H1 (cell line): Measurements from ENCODE around the gene CHCHD6. TPM values are rescaled to one million over a fixed set of nuclear protein-coding genes. Genes with fewer than 3 reads are reported as not detected.

Source experiments
- CTCF ChIA-PET: fragments of 300-600 bp; sonication (Branson Sonifier 250); formaldehyde crosslinking; loops from one replicate; lab custom pipeline; 2021; ENCODE audit not compliant: partially characterized antibody; lab: Charles Lee
- POLR2A ChIA-PET: fragments of 300-600 bp; sonication (Branson Sonifier 250); formaldehyde crosslinking; loops from one replicate; lab custom pipeline; 2021; ENCODE audit warnings: inconsistent platforms; ENCODE audit not compliant: partially characterized antibody; lab: Charles Lee
- DNase-seq, 2 experiments: peaks; one replicate each; pipeline versions ENCODE4 v3.0.0 to v3.0.0-alpha.2; 2010 to 2022; ENCODE audit warnings: low spot score in 2 of 2, low read depth in 1 of 2, mixed read lengths in 1 of 2
- FAIRE-seq: peaks from 2 replicates; lab custom pipeline; 2011; peaks lifted over from hg19 to GRCh38; lab: Jason Lieb, UNC
- H2AFZ ChIP-seq: 2 replicates; pipeline ENCODE4 v1.8.1; 2012; ENCODE audit warnings: low read length, inconsistent platforms
- H2AK5ac ChIP-seq: 2 replicates; pipeline ENCODE4 v1.6.1; 2013; ENCODE audit warnings: low read depth, low read length
- H2BK120ac ChIP-seq: replicated peaks from 2 replicates; pipeline ENCODE3; 2013; ENCODE audit warnings: low read depth, low read length, inconsistent platforms
- H2BK12ac ChIP-seq: 2 replicates; pipeline ENCODE4 v1.6.1; 2013; ENCODE audit warnings: low read depth, low read length
- H2BK15ac ChIP-seq: 2 replicates; pipeline ENCODE4 v1.6.1; 2013; ENCODE audit warnings: low read length
- H2BK20ac ChIP-seq: 2 replicates; pipeline ENCODE4 v1.6.1; 2013; ENCODE audit warnings: low read length
- H2BK5ac ChIP-seq: 2 replicates; pipeline ENCODE4 v1.6.1; 2013; ENCODE audit warnings: low read depth, low read length
- H3K14ac ChIP-seq: 2 replicates; pipeline ENCODE4 v1.6.1; 2013; ENCODE audit warnings: inconsistent platforms; ENCODE audit not compliant: insufficient read length
- H3K18ac ChIP-seq: 2 replicates; pipeline ENCODE4 v1.6.1; 2013; ENCODE audit warnings: low read length; ENCODE audit errors: extremely low read depth
- H3K23ac ChIP-seq: 2 replicates; pipeline ENCODE4 v1.6.1; 2013; ENCODE audit warnings: inconsistent platforms; ENCODE audit not compliant: insufficient read length
- H3K23me2 ChIP-seq: 2 replicates; pipeline ENCODE4 v1.6.1; 2013; ENCODE audit warnings: low read depth, low read length
- H3K27ac ChIP-seq: 2 replicates; pipeline ENCODE4 v1.6.1; 2011; ENCODE audit warnings: low read depth, low read length, inconsistent platforms
- H3K27me3 ChIP-seq, 4 experiments: replicated peaks in 1 of 4; 1 replicate in 1 of 4; 2 replicates in 3 of 4; pipeline versions ENCODE4 v1.6.1 to v1.8.1; 2011 to 2013; ENCODE audit warnings: low read length in 3 of 4, mild to moderate bottlenecking in 3 of 4, inconsistent platforms in 2 of 4, mixed read lengths in 2 of 4, moderate library complexity in 1 of 4; ENCODE audit not compliant: control insufficient read depth in 3 of 4, insufficient read depth in 3 of 4; ENCODE audit errors: extremely low read depth in 1 of 4
- H3K36me3 ChIP-seq, 4 experiments: 2 replicates each; pipeline versions ENCODE4 v1.6.1 to v1.8.1; 2011 to 2013; ENCODE audit warnings: mild to moderate bottlenecking in 4 of 4, low read length in 3 of 4, moderate library complexity in 2 of 4, control low read depth in 1 of 4, inconsistent platforms in 1 of 4; ENCODE audit not compliant: insufficient read depth in 4 of 4, control insufficient read depth in 2 of 4
- H3K4ac ChIP-seq: replicated peaks from 2 replicates; pipeline ENCODE3; 2013; ENCODE audit warnings: low read length, low read depth, mixed read lengths, inconsistent platforms; ENCODE audit not compliant: insufficient read length
- H3K4me1 ChIP-seq, 4 experiments: replicated peaks in 1 of 4; 1 replicate in 1 of 4; 2 replicates in 3 of 4; pipeline versions ENCODE4 v1.6.1 to v1.8.1; 2011 to 2013; ENCODE audit warnings: low read length in 3 of 4, inconsistent platforms in 2 of 4, mixed read lengths in 1 of 4; ENCODE audit not compliant: insufficient read depth in 4 of 4, control insufficient read depth in 3 of 4
- H3K4me2 ChIP-seq, 2 experiments: 2 replicates each; pipeline versions ENCODE4 v1.6.1 to v1.8.1; 2011 to 2013; ENCODE audit warnings: low read depth in 2 of 2, low read length in 2 of 2, control low read depth in 1 of 2, inconsistent platforms in 1 of 2, mild to moderate bottlenecking in 1 of 2; ENCODE audit not compliant: insufficient read depth in 1 of 2
- H3K4me3 ChIP-seq, 4 experiments: fragments of 200-600, 300-600 bp in 1 of 4; sonication (generic), shearing (Covaris generic), sonication (Bioruptor Twin) in 1 of 4; 2 replicates each; pipeline versions ENCODE4 v1.5.1 to v1.8.1; 2011 to 2016; ENCODE audit warnings: low read length in 4 of 4, low read depth in 3 of 4, control low read depth in 2 of 4, inconsistent platforms in 2 of 4, mild to moderate bottlenecking in 2 of 4, mixed read lengths in 1 of 4, moderate library complexity in 1 of 4; ENCODE audit not compliant: insufficient read depth in 2 of 4; ENCODE audit errors: extremely low read depth in 1 of 4
- H3K56ac ChIP-seq: replicated peaks from 2 replicates; pipeline ENCODE3; 2013; ENCODE audit warnings: low read depth, mild to moderate bottlenecking, mixed read lengths, low read length, inconsistent platforms; ENCODE audit not compliant: insufficient read length
- H3K79me1 ChIP-seq: 2 replicates; pipeline ENCODE4 v1.6.1; 2013; ENCODE audit warnings: low read depth, low read length, control low read depth
- H3K79me2 ChIP-seq, 2 experiments: 2 replicates each; pipeline versions ENCODE4 v1.6.1 to v1.8.1; 2012 to 2013; ENCODE audit warnings: low read length in 2 of 2, mild to moderate bottlenecking in 2 of 2, inconsistent platforms in 1 of 2; ENCODE audit not compliant: insufficient read depth in 2 of 2, control insufficient read depth in 1 of 2
- H3K9ac ChIP-seq, 4 experiments: replicated peaks in 1 of 4; 1 replicate in 1 of 4; 2 replicates in 3 of 4; pipeline versions ENCODE4 v1.6.1 to v1.8.1; 2011 to 2013; ENCODE audit warnings: low read depth in 3 of 4, low read length in 3 of 4, control low read depth in 2 of 4, mild to moderate bottlenecking in 2 of 4, moderate library complexity in 2 of 4, inconsistent platforms in 1 of 4; ENCODE audit errors: extremely low read depth in 1 of 4
- H3K9me3 ChIP-seq, 2 experiments: 2 replicates each; pipeline versions ENCODE4 v1.6.1 to v1.8.1; 2012 to 2013; ENCODE audit warnings: mild to moderate bottlenecking in 2 of 2, moderate library complexity in 2 of 2, control low read depth in 1 of 2, inconsistent platforms in 1 of 2, low read depth in 1 of 2, low read length in 1 of 2, mixed read lengths in 1 of 2; ENCODE audit not compliant: insufficient read depth in 2 of 2
- H4K20me1 ChIP-seq, 2 experiments: replicated peaks in 1 of 2; 2 replicates each; pipeline versions ENCODE3 to v1.8.1; 2011 to 2013; ENCODE audit warnings: inconsistent platforms in 2 of 2, low read length in 2 of 2, mild to moderate bottlenecking in 1 of 2; ENCODE audit not compliant: insufficient read depth in 2 of 2, control insufficient read depth in 1 of 2
- H4K5ac ChIP-seq: 2 replicates; pipeline ENCODE4 v1.6.1; 2013; ENCODE audit warnings: low read length, low read depth, mixed read lengths, inconsistent platforms; ENCODE audit not compliant: insufficient read length
- H4K8ac ChIP-seq: 2 replicates; pipeline ENCODE4 v1.8.0; 2013; ENCODE audit warnings: mild to moderate bottlenecking, moderate library complexity, low read length, inconsistent platforms; ENCODE audit not compliant: insufficient read depth; ENCODE audit errors: extremely low read depth
- H4K91ac ChIP-seq: replicated peaks from 2 replicates; pipeline ENCODE3; 2013; ENCODE audit warnings: low read length, mixed read lengths, inconsistent platforms; ENCODE audit not compliant: insufficient read length
- ASH2L ChIP-seq: fragments of 200-600, 300-600 bp; sonication (generic); IDR thresholded peaks from one replicate; pipeline ENCODE4 v1.7.1; 2017; ENCODE audit warnings: low read length
- BCL11A ChIP-seq, 2 experiments: IDR thresholded peaks; one replicate each; pipeline ENCODE4 v1.6.1; 2011; ENCODE audit warnings: low read depth in 2 of 2, low read length in 2 of 2, mild to moderate bottlenecking in 2 of 2
- CBX8 ChIP-seq: fragments of 300-800, 300-1000 bp; sonication (generic); IDR thresholded peaks from 2 replicates; pipeline ENCODE4 v1.7.1; 2016; ENCODE audit warnings: low read depth, low read length, borderline replicate concordance
- CEBPB ChIP-seq: IDR thresholded peaks from 2 replicates; pipeline ENCODE4 v1.6.1; 2012; ENCODE audit warnings: low read depth, low read length
- CHD2 ChIP-seq: IDR thresholded peaks from 2 replicates; pipeline ENCODE4 v1.6.1; 2012; ENCODE audit warnings: low read length, improper control_type of control experiment
- CTBP2 ChIP-seq: IDR thresholded peaks from 2 replicates; pipeline ENCODE4 v1.7.0; 2011; ENCODE audit warnings: borderline replicate concordance, mild to moderate bottlenecking, moderate library complexity, mixed read lengths, low read length; ENCODE audit not compliant: insufficient read depth, insufficient read length
- EGR1 ChIP-seq: IDR thresholded peaks from 2 replicates; pipeline ENCODE4 v1.6.1; 2011; ENCODE audit warnings: low read depth, low read length, borderline replicate concordance
- GTF2F1 ChIP-seq: IDR thresholded peaks from 2 replicates; pipeline ENCODE4 v1.6.1; 2012; ENCODE audit warnings: low read depth, low read length, improper control_type of control experiment, borderline replicate concordance
- HDAC2 ChIP-seq, 2 experiments: fragments of 300-600 bp in 1 of 2; sonication (generic) in 1 of 2; IDR thresholded peaks; 2 replicates each; pipeline ENCODE4 v1.6.1; 2011 to 2012; ENCODE audit warnings: low read depth in 2 of 2, low read length in 2 of 2, mild to moderate bottlenecking in 2 of 2, moderate library complexity in 2 of 2, borderline replicate concordance in 1 of 2, inconsistent platforms in 1 of 2
- JUN ChIP-seq: IDR thresholded peaks from 2 replicates; pipeline ENCODE4 v1.6.1; 2011; ENCODE audit warnings: low read depth, mild to moderate bottlenecking, improper control_type of control experiment, low read length
- JUND ChIP-seq: IDR thresholded peaks from 2 replicates; pipeline ENCODE4 v1.6.1; 2011; ENCODE audit warnings: mild to moderate bottlenecking, improper control_type of control experiment, low read length
- NANOG ChIP-seq: IDR thresholded peaks from 2 replicates; pipeline ENCODE4 v1.6.1; 2011; ENCODE audit warnings: low read length, low read depth, mild to moderate bottlenecking, inconsistent platforms; ENCODE audit not compliant: insufficient read depth, poor library complexity, severe bottlenecking
- SP1 ChIP-seq: IDR thresholded peaks from 2 replicates; pipeline ENCODE4 v1.6.1; 2011; ENCODE audit warnings: low read depth, low read length
- SRF ChIP-seq: IDR thresholded peaks from 2 replicates; pipeline ENCODE4 v1.6.1; 2011; ENCODE audit warnings: mild to moderate bottlenecking, low read depth, low read length, moderate library complexity
- TAF7 ChIP-seq: optimal IDR thresholded peaks from 2 replicates; pipeline ENCODE3; 2011; ENCODE audit warnings: low read depth, mild to moderate bottlenecking, inconsistent platforms, low read length, moderate library complexity, borderline replicate concordance
- WGBS, 2 experiments: shearing (Covaris generic) in 1 of 2; methylation state at CpG; one replicate each; pipeline versions ENCODE4 v1.1.6 to v1.1.7; 2013 to 2015; ENCODE audit warnings: low lambda C conversion rate in 2 of 2, mixed read lengths in 2 of 2, inconsistent platforms in 1 of 2, low coverage in 1 of 2, missing lambda C conversion rate in 1 of 2; ENCODE audit not compliant: insufficient replicate concordance in 2 of 2, insufficient coverage in 1 of 2, insufficient read length in 1 of 2; ENCODE audit errors: extremely low coverage in 1 of 2, missing lambda C conversion rate in 1 of 2; 5-methylcytosine and 5-hydroxymethylcytosine counted together
- polyA plus RNA-seq, 7 experiments: library from polyadenylated mRNA; depleted of rRNA in 3 of 7; stranded (reverse) in 5 of 7; unstranded in 2 of 7; fragments of >200 nt in 5 of 7; fragments of 200-250 nt in 2 of 7; gene quantifications; 1 replicate in 5 of 7; 2 replicates in 1 of 7; 4 replicates in 1 of 7; pipeline versions ENCODE4 v1.2.1 to v1.2.3, GENCODE V29; 2011 to 2013; ENCODE audit warnings: missing spikeins in 2 of 7, mixed read lengths in 2 of 7
- total RNA-seq: library from RNA; stranded (reverse); fragmentation: NEBNext Ultra II Directional; extraction: Animal tissue kit (Norgen Biotek cat#: 25700); gene quantifications from 2 replicates; pipeline ENCODE4 v1.2.1, GENCODE V29; 2021

CHCHD6 gene
- total and polyA plus RNA-seq, 2 of the 8 experiments (the other 6 are each of a cell fraction or from before 2014, with no cell fraction given): 32.4 to 37.6 TPM

DNA sequence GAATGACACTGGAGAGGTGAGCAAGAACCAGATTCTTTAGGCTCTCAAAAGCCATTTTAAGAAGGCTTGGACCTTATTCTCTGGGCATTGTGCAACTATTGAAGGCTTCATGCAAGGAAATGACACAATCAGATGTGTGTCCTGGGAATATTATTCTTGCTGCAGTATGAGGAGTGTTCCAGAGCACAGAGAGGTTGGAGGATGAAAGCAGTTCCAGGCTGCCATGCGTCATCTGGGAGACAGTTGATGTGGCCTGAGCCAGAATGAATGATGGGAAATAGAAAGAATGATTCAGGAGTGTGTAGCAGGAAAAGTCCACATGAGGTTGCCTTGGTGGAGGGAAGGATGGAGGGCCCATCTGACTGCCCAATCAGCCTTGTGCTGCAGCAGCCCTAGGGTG is 123.1 kb downstream of the CHCHD6 start:
- no peak overlapping the region for H4K8ac ChIP-seq
- no peak overlapping the region for H3K14ac ChIP-seq
- no peak for DNase-seq
- no peak overlapping the region for H2BK120ac ChIP-seq
- no peak overlapping the region for H3K4me2 ChIP-seq
- H3K4me3 ChIP-seq: no peak overlapping the region
- no peak overlapping the region for H3K23ac ChIP-seq
- no peak overlapping the region for H2BK20ac ChIP-seq
- no peak overlapping the region for H2AFZ ChIP-seq
- H3K27me3 ChIP-seq: no peaks in the 10 kb centered on the region
- no peak overlapping the region for H2BK5ac ChIP-seq
- H3K4me1 ChIP-seq: no peaks in the 10 kb centered on the region
- no peak overlapping the region for H2AK5ac ChIP-seq
- CTCF ChIA-PET: interaction anchor here (1.3 to 2.9 kb wide), 2 partner anchors 9 to 17 kb away, joined by 5 to 12 read pairs; no protein-coding TSS in a partner anchor
- no peak overlapping the region for H3K9ac ChIP-seq
- no peak overlapping the region for H3K56ac ChIP-seq
- FAIRE-seq: no peak
- no peaks in the 10 kb centered on the region; the same call in none of the 2 replicates for H3K79me1 ChIP-seq
- POLR2A ChIA-PET: interaction anchor here (2.4 kb wide), 1 partner anchor 11 kb away, joined by 6 read pairs; no protein-coding TSS in a partner anchor
- H2BK12ac ChIP-seq: no peak overlapping the region
- H3K27ac ChIP-seq: no peak overlapping the region
- H4K5ac ChIP-seq: no peak overlapping the region
- H3K9me3 ChIP-seq: no peaks in the 10 kb centered on the region
- no peak overlapping the region for H4K91ac ChIP-seq
- no peak overlapping the region for H3K4ac ChIP-seq
- H3K36me3 ChIP-seq: no peaks in the 10 kb centered on the region
- H4K20me1 ChIP-seq: peaks cover 0 to 2% of the 10 kb centered on the region in 2 experiments
- no peaks in the 10 kb centered on the region for H3K79me2 ChIP-seq
- H3K23me2 ChIP-seq: no peaks in the 10 kb centered on the region
- WGBS, 2 experiments: 94% methylated on average over 1 of the region's 1 CpG; no CpG with 5 or more reads in 1 of the 2 experiments
- no peak overlapping the region for H2BK15ac ChIP-seq
- no peak overlapping the region for H3K18ac ChIP-seq
- TF ChIP-seq JUN (no peak), SRF (no peak), CHD2 (no peak), SP1 (no peak), CTBP2 (no peak), EGR1 (no peak), ASH2L (no peak), HDAC2 (IDR thresholded peaks at IDR 0.05; ENCODE audit: borderline replicate concordance in 1 of 2, low read depth in 2 of 2, low read length in 2 of 2) (no peak), JUND (no peak), BCL11A (IDR thresholded peaks at IDR 0.05; ENCODE audit: low read depth in 2 of 2, low read length in 2 of 2) (no peak), NANOG (no peak), CBX8 (no peak), TAF7 (no peak), GTF2F1 (no peak), CEBPB (no peak)
